ENCODE data around the gene GPI.

DNA sequence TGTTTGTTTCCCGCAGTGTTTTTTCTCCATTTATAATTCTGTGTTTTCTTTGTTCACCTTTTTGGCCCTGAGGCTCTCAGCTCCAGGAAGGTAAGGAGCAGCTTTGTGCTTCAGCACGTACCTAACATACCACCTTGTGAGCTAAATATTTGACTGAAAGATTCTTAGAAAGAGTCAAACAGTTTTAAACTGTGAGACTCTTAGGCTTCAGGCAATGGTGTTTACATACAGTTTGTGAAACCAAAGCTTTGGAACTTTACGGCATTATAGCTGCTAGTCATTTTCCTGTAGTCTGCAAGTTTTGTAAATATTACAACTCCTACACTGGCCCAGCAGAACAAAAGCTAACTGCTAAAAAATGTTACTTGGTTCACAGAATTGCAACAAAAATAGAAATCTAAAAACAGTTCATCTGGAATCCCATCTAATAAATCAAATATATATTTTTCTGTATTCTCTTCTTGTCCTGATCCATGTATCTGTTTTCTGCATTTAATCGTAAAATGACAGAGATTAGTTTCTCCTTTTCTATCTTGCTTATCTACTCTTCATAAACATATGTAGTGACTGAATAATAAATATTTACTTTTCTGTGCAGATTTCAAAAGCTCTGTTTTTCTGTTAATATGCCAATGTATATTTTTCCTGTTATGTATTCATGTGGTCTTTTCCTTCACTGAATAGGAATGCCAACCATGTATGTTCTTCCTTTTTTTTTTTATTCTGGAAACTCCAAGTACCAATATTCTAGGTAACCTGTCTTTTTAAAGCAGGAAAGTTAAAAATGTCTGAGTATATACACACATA lies 38.8 kb upstream of the GPI start:
- TF ChIP-seq, protein P1, sequence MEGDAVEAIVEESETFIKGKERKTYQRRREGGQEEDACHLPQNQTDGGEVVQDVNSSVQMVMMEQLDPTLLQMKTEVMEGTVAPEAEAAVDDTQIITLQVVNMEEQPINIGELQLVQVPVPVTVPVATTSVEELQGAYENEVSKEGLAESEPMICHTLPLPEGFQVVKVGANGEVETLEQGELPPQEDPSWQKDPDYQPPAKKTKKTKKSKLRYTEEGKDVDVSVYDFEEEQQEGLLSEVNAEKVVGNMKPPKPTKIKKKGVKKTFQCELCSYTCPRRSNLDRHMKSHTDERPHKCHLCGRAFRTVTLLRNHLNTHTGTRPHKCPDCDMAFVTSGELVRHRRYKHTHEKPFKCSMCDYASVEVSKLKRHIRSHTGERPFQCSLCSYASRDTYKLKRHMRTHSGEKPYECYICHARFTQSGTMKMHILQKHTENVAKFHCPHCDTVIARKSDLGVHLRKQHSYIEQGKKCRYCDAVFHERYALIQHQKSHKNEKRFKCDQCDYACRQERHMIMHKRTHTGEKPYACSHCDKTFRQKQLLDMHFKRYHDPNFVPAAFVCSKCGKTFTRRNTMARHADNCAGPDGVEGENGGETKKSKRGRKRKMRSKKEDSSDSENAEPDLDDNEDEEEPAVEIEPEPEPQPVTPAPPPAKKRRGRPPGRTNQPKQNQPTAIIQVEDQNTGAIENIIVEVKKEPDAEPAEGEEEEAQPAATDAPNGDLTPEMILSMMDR (IDR thresholded peaks at IDR 0.05), result no peak
- TF ChIP-seq POLR2A (IDR thresholded peaks at IDR 0.05), result no peak
